HepG2 (cell line): Measurements from ENCODE around the gene TOM1L1. TPM values are rescaled to one million over a fixed set of nuclear protein-coding genes. Genes with fewer than 3 reads are reported as not detected.
A peak's percentile ranks its signal among the peaks of the same experiment; 100 is the strongest.

Experiments used
- HNF4A ChIP-seq: sonication (generic); formaldehyde crosslinking; IDR thresholded peaks from 2 replicates; pipeline ENCODE4 v1.4.0; 2020; ENCODE audit warnings: missing genetic modification reagents
- KLF13 ChIP-seq: sonication (generic); formaldehyde crosslinking; IDR thresholded peaks from 2 replicates; pipeline ENCODE4 v1.4.0; 2020; ENCODE audit warnings: mild to moderate bottlenecking, missing genetic modification reagents
- MEIS1 ChIP-seq: sonication (generic); formaldehyde crosslinking; IDR thresholded peaks from 2 replicates; pipeline ENCODE4 v1.9.0; 2021; ENCODE audit warnings: mild to moderate bottlenecking, missing genetic modification reagents, moderate library complexity, borderline replicate concordance
- PAWR ChIP-seq: sonication (generic); formaldehyde crosslinking; IDR thresholded peaks from 2 replicates; pipeline ENCODE4 v1.4.0; 2020; ENCODE audit warnings: missing genetic modification reagents, mild to moderate bottlenecking, borderline replicate concordance
- PCBP2 ChIP-seq: fragments of 200-400 bp; formaldehyde crosslinking; optimal IDR thresholded peaks from 2 replicates; pipeline ENCODE3; 2018; ENCODE audit warnings: low read length, low read depth; ENCODE audit not compliant: poor library complexity, severe bottlenecking
- REXO4 ChIP-seq: sonication (generic); formaldehyde crosslinking; IDR thresholded peaks from 2 replicates; pipeline ENCODE4 v1.8.0; 2022; ENCODE audit warnings: missing genetic modification reagents, mild to moderate bottlenecking, borderline replicate concordance
- TEAD3 ChIP-seq: optimal IDR thresholded peaks from 2 replicates; pipeline ENCODE3; 2016; ENCODE audit warnings: borderline replicate concordance
- TSC22D2 ChIP-seq: sonication (generic); formaldehyde crosslinking; IDR thresholded peaks from 2 replicates; pipeline ENCODE4 v1.5.1; 2020; ENCODE audit warnings: missing genetic modification reagents, mild to moderate bottlenecking, borderline replicate concordance
- ZNF598 ChIP-seq: sonication (generic); formaldehyde crosslinking; IDR thresholded peaks from 2 replicates; pipeline ENCODE4 v1.5.1; 2020; ENCODE audit warnings: mild to moderate bottlenecking, missing genetic modification reagents, borderline replicate concordance
- ZNF768 ChIP-seq: sonication (generic); formaldehyde crosslinking; IDR thresholded peaks from 2 replicates; pipeline ENCODE4 v1.4.0; 2020; ENCODE audit warnings: missing genetic modification reagents
- ZNF781 ChIP-seq: sonication (generic); formaldehyde crosslinking; IDR thresholded peaks from 2 replicates; pipeline ENCODE4 v1.5.1; 2020; ENCODE audit warnings: borderline replicate concordance, mild to moderate bottlenecking, missing genetic modification reagents; ENCODE audit errors: not compliant biosample characterization
- polyA plus RNA-seq, 8 experiments: library from polyadenylated mRNA; depleted of rRNA in 3 of 8; stranded (reverse) in 7 of 8; unstranded in 1 of 8; fragments of >200 nt; fragmentation: Illumina TruSeq in 4 of 8; extraction: Trizol in 4 of 8; gene quantifications; 2 replicates each; pipeline versions ENCODE4 v1.2.1 to v1.2.3, GENCODE V29; 2011 to 2016; ENCODE audit warnings: low read depth in 4 of 8, missing spikeins in 1 of 8, mixed read lengths in 1 of 8; ENCODE audit not compliant: insufficient read depth in 1 of 8
- total RNA-seq, 5 experiments: library from RNA; depleted of rRNA; stranded (reverse); fragments of >200 nt; fragmentation: Illumina TruSeq; extraction: Trizol; gene quantifications; 2 replicates each; pipeline ENCODE4 v1.2.3, GENCODE V29; 2016; ENCODE audit warnings: low read depth in 1 of 5
- TF ChIP-seq, protein P1 (sequence below): sonication (generic); formaldehyde crosslinking; conservative IDR thresholded peaks from 2 replicates; pipeline ENCODE4 v1.4.0; 2020; ENCODE audit warnings: missing genetic modification reagents
- TF ChIP-seq, protein P2 (sequence below): sonication (generic); formaldehyde crosslinking; IDR thresholded peaks from 2 replicates; pipeline ENCODE4 v1.4.0; 2020; ENCODE audit warnings: missing genetic modification reagents, mild to moderate bottlenecking, borderline replicate concordance
- TF ChIP-seq, protein P3 (sequence below): sonication (generic); formaldehyde crosslinking; IDR thresholded peaks from 2 replicates; pipeline ENCODE4 v1.8.1; 2023; ENCODE audit warnings: mild to moderate bottlenecking, moderate library complexity, missing genetic modification reagents
- TF ChIP-seq, protein P4 (sequence below): sonication (generic); IDR thresholded peaks from 2 replicates; pipeline ENCODE4 v1.6.1; 2016; ENCODE audit warnings: low read depth, borderline replicate concordance
- TF ChIP-seq, protein P5 (sequence below): sonication (generic); formaldehyde crosslinking; IDR thresholded peaks from 2 replicates; pipeline ENCODE4 v1.8.1; 2022; ENCODE audit warnings: mild to moderate bottlenecking, missing genetic modification reagents
- TF ChIP-seq, protein P6 (sequence below): sonication (generic); formaldehyde crosslinking; IDR thresholded peaks from 2 replicates; pipeline ENCODE4 v1.4.0; 2020; ENCODE audit warnings: missing genetic modification reagents

TOM1L1 gene
- total and polyA plus RNA-seq, 2 of the 13 experiments (the other 11 are each of a cell fraction or from before 2014, with no cell fraction given), result 45.3 to 51.3 TPM

DNA sequence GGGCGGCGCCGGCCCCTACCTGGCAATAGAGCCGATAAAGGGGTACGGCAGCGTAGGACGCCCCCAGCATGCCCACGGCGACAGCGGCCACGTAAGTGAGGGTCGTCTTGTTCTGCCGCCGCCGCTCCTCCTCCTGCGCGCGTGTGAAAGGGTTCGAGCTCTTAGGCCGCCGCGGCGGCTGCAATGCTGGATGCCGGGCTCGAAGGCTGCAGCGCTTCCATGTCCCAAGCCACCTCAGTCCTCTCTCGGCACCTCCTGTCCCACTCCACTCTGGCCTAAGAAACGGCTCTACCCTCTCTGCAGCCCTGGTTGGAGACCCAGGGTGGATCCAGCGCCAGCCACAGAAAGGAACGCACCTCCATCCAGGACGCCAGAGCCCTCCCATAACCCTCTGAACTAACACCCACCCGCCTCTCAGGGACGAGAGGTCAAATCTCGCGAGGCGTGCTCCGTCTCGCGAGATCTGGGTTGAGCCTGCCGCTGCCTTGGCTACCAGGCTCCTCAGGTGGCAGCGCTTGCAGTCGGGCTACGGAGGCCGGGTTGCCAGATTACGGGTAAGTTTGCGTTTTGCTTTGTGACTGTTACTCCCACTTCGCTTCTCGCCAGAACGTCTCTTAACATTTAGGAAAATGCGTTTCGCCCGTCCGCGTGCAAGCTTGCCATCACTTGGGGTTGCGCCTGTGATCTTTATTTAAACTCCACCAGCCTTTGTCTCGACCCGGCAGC is 67.8 kb downstream of the TOM1L1 start, which contains the start of the genes COX11 and STXBP4 (continued):
- TF ChIP-seq, protein P1, sequence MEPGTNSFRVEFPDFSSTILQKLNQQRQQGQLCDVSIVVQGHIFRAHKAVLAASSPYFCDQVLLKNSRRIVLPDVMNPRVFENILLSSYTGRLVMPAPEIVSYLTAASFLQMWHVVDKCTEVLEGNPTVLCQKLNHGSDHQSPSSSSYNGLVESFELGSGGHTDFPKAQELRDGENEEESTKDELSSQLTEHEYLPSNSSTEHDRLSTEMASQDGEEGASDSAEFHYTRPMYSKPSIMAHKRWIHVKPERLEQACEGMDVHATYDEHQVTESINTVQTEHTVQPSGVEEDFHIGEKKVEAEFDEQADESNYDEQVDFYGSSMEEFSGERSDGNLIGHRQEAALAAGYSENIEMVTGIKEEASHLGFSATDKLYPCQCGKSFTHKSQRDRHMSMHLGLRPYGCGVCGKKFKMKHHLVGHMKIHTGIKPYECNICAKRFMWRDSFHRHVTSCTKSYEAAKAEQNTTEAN (CRISPR knock-in tag), result peak; percentile 54; the same call in 1 of the 2 replicates
- TF ChIP-seq, protein P2, sequence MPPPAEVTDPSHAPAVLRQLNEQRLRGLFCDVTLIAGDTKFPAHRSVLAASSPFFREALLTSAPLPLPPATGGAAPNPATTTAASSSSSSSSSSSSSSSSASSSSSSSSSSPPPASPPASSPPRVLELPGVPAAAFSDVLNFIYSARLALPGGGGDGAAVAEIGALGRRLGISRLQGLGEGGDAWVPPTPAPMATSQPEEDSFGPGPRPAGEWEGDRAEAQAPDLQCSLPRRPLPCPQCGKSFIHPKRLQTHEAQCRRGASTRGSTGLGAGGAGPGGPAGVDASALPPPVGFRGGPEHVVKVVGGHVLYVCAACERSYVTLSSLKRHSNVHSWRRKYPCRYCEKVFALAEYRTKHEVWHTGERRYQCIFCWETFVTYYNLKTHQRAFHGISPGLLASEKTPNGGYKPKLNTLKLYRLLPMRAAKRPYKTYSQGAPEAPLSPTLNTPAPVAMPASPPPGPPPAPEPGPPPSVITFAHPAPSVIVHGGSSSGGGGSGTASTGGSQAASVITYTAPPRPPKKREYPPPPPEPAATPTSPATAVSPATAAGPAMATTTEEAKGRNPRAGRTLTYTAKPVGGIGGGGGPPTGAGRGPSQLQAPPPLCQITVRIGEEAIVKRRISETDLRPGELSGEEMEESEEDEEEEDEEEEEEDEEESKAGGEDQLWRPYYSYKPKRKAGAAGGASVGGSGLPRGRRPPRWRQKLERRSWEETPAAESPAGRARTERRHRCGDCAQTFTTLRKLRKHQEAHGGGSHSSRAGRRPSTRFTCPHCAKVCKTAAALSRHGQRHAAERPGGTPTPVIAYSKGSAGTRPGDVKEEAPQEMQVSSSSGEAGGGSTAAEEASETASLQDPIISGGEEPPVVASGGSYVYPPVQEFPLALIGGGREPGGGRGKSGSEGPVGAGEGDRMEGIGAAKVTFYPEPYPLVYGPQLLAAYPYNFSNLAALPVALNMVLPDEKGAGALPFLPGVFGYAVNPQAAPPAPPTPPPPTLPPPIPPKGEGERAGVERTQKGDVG (CRISPR knock-in tag), result no peak
- TF ChIP-seq REXO4 (CRISPR knock-in tag) (no peak), PAWR (CRISPR knock-in tag) (no peak), KLF13 (peak; percentile 47; the same call in 1 of the 2 replicates), ZNF781 (CRISPR knock-in tag) (peak; percentile 96), PCBP2 (no peak), HNF4A (CRISPR knock-in tag) (no peak), ZNF598 (CRISPR knock-in tag) (no peak), MEIS1 (CRISPR knock-in tag) (0 out of 2 replicates have a peak, but pooled peaks have one; percentile 23), TEAD3 (CRISPR knock-in tag) (peak; percentile 8), ZNF768 (CRISPR knock-in tag) (no peak; the same call in 1 of the 2 replicates), TSC22D2 (CRISPR knock-in tag) (peak; percentile 58)
- TF ChIP-seq, protein P3, sequence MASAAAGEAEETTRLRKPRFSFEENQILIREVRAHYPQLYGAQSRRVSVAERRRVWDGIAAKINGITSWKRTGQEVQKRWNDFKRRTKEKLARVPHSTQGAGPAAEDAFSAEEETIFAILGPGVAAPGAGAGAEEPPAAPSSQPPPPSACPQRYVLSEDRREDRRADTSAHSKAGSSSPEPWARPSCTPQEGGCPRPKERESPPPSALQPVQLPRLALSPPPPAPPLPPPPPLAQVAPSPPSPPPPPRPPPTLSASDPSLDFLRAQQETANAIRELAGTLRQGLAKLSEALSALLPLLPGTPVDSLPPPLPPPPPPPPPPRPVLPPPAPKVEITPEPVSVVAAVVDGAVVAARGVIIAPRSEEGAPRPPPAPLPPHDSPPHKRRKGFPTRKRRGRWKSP, result peak; percentile 56; the same call in 1 of the 2 replicates
- TF ChIP-seq, protein P4, sequence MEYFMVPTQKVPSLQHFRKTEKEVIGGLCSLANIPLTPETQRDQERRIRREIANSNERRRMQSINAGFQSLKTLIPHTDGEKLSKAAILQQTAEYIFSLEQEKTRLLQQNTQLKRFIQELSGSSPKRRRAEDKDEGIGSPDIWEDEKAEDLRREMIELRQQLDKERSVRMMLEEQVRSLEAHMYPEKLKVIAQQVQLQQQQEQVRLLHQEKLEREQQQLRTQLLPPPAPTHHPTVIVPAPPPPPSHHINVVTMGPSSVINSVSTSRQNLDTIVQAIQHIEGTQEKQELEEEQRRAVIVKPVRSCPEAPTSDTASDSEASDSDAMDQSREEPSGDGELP, result peak; percentile 75; the same call in 1 of the 2 replicates
- TF ChIP-seq, protein P5, sequence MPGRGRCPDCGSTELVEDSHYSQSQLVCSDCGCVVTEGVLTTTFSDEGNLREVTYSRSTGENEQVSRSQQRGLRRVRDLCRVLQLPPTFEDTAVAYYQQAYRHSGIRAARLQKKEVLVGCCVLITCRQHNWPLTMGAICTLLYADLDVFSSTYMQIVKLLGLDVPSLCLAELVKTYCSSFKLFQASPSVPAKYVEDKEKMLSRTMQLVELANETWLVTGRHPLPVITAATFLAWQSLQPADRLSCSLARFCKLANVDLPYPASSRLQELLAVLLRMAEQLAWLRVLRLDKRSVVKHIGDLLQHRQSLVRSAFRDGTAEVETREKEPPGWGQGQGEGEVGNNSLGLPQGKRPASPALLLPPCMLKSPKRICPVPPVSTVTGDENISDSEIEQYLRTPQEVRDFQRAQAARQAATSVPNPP, result peak; percentile 58; the same call in 1 of the 2 replicates
- TF ChIP-seq, protein P6, sequence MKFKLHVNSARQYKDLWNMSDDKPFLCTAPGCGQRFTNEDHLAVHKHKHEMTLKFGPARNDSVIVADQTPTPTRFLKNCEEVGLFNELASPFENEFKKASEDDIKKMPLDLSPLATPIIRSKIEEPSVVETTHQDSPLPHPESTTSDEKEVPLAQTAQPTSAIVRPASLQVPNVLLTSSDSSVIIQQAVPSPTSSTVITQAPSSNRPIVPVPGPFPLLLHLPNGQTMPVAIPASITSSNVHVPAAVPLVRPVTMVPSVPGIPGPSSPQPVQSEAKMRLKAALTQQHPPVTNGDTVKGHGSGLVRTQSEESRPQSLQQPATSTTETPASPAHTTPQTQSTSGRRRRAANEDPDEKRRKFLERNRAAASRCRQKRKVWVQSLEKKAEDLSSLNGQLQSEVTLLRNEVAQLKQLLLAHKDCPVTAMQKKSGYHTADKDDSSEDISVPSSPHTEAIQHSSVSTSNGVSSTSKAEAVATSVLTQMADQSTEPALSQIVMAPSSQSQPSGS (CRISPR knock-in tag), result 0 out of 2 replicates have a peak, but pooled peaks have one; percentile 52
